ENCODE measurements around the gene ATAT1. TPM values are rescaled to one million over a fixed set of nuclear protein-coding genes. Genes with fewer than 3 reads are reported as not detected.

Gene ATAT1
- total and polyA plus RNA-seq, 2 of the 13 experiments (the other 11 are each of a cell fraction or from before 2014, with no cell fraction given) = 9.2 to 23.6 TPM

DNA sequence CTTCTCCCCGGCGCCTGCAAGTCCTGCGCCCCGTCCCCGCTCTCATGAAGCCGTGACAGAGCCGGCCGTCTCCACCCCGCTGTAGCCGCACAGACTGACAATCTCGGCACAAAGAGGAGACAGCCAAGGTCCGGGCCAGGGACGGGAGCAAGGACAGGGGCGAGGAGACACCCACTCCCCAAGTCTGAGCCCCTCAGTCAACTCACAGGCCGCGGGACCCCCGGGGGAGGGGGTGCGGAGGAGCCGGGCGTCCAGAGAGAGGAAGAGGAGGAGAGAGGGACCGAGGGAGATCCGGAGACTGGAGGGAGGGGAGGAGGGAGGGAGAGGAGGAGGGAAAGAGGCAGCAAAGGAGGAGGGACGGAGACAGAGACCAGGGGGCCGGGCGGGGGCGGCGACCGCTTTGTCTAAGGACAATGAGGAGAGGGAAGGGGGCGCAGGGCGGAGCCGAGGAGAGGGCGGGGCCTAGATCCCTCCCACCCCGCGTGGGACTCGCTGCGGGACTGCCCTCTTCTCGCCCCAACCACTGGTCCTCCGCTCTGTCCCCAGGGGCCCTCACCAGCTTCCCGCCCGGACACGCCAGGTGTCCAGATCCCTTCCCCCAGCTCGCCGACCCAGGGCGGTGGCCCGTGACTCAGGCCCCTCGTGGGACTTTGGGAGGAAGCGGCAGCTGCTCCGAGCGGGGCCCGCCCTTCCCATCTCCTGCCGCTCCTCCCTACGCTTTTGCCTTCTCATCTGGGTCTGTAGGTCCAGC lies 60.4 kb downstream of the ATAT1 start (continued):
- TF ChIP-seq, protein P1, sequence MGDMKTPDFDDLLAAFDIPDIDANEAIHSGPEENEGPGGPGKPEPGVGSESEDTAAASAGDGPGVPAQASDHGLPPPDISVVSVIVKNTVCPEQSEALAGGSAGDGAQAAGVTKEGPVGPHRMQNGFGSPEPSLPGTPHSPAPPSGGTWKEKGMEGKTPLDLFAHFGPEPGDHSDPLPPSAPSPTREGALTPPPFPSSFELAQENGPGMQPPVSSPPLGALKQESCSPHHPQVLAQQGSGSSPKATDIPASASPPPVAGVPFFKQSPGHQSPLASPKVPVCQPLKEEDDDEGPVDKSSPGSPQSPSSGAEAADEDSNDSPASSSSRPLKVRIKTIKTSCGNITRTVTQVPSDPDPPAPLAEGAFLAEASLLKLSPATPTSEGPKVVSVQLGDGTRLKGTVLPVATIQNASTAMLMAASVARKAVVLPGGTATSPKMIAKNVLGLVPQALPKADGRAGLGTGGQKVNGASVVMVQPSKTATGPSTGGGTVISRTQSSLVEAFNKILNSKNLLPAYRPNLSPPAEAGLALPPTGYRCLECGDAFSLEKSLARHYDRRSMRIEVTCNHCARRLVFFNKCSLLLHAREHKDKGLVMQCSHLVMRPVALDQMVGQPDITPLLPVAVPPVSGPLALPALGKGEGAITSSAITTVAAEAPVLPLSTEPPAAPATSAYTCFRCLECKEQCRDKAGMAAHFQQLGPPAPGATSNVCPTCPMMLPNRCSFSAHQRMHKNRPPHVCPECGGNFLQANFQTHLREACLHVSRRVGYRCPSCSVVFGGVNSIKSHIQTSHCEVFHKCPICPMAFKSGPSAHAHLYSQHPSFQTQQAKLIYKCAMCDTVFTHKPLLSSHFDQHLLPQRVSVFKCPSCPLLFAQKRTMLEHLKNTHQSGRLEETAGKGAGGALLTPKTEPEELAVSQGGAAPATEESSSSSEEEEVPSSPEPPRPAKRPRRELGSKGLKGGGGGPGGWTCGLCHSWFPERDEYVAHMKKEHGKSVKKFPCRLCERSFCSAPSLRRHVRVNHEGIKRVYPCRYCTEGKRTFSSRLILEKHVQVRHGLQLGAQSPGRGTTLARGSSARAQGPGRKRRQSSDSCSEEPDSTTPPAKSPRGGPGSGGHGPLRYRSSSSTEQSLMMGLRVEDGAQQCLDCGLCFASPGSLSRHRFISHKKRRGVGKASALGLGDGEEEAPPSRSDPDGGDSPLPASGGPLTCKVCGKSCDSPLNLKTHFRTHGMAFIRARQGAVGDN (CRISPR knock-in tag; IDR thresholded peaks at IDR 0.05) = peak; percentile 80
- TF ChIP-seq TCF12 (IDR thresholded peaks at IDR 0.05) (no peak), TCF12 (CRISPR knock-in tag; IDR thresholded peaks at IDR 0.05) (peak; percentile 46; the same call in 1 of the 2 replicates), ZNF792 (CRISPR knock-in tag; IDR thresholded peaks at IDR 0.05) (no peak), ELF3 (CRISPR knock-in tag; IDR thresholded peaks at IDR 0.05) (no peak), SMARCE1 (IDR thresholded peaks at IDR 0.05; ENCODE audit: borderline replicate concordance) (no peak), LCORL (IDR thresholded peaks at IDR 0.05) (no peak), LCORL (CRISPR knock-in tag; IDR thresholded peaks at IDR 0.05) (no peak; the same call in 1 of the 2 replicates), NFRKB (IDR thresholded peaks at IDR 0.05) (no peak), CC2D1A (CRISPR knock-in tag; IDR thresholded peaks at IDR 0.05) (no peak), KAT7 (CRISPR knock-in tag; IDR thresholded peaks at IDR 0.05; ENCODE audit: borderline replicate concordance) (peak; percentile 35; the same call in 1 of the 2 replicates), ZNF17 (CRISPR knock-in tag; IDR thresholded peaks at IDR 0.05) (no peak), ZNF451 (CRISPR knock-in tag; IDR thresholded peaks at IDR 0.05) (no peak), NR2F1 (CRISPR knock-in tag; IDR thresholded peaks at IDR 0.05) (no peak), U2AF2 (IDR thresholded peaks at IDR 0.05; ENCODE audit: low read depth, low read length) (no peak), WIZ (CRISPR knock-in tag; IDR thresholded peaks at IDR 0.05) (no peak)
- TF ChIP-seq, protein P2, sequence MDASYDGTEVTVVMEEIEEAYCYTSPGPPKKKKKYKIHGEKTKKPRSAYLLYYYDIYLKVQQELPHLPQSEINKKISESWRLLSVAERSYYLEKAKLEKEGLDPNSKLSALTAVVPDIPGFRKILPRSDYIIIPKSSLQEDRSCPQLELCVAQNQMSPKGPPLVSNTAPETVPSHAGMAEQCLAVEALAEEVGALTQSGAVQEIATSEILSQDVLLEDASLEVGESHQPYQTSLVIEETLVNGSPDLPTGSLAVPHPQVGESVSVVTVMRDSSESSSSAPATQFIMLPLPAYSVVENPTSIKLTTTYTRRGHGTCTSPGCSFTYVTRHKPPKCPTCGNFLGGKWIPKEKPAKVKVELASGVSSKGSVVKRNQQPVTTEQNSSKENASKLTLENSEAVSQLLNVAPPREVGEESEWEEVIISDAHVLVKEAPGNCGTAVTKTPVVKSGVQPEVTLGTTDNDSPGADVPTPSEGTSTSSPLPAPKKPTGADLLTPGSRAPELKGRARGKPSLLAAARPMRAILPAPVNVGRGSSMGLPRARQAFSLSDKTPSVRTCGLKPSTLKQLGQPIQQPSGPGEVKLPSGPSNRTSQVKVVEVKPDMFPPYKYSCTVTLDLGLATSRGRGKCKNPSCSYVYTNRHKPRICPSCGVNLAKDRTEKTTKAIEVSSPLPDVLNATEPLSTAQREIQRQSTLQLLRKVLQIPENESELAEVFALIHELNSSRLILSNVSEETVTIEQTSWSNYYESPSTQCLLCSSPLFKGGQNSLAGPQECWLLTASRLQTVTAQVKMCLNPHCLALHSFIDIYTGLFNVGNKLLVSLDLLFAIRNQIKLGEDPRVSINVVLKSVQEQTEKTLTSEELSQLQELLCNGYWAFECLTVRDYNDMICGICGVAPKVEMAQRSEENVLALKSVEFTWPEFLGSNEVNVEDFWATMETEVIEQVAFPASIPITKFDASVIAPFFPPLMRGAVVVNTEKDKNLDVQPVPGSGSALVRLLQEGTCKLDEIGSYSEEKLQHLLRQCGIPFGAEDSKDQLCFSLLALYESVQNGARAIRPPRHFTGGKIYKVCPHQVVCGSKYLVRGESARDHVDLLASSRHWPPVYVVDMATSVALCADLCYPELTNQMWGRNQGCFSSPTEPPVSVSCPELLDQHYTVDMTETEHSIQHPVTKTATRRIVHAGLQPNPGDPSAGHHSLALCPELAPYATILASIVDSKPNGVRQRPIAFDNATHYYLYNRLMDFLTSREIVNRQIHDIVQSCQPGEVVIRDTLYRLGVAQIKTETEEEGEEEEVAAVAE (CRISPR knock-in tag; IDR thresholded peaks at IDR 0.05; ENCODE audit: borderline replicate concordance) = 0 out of 2 replicates have a peak, but pooled peaks have one; percentile 30
- TF ChIP-seq, protein P3, sequence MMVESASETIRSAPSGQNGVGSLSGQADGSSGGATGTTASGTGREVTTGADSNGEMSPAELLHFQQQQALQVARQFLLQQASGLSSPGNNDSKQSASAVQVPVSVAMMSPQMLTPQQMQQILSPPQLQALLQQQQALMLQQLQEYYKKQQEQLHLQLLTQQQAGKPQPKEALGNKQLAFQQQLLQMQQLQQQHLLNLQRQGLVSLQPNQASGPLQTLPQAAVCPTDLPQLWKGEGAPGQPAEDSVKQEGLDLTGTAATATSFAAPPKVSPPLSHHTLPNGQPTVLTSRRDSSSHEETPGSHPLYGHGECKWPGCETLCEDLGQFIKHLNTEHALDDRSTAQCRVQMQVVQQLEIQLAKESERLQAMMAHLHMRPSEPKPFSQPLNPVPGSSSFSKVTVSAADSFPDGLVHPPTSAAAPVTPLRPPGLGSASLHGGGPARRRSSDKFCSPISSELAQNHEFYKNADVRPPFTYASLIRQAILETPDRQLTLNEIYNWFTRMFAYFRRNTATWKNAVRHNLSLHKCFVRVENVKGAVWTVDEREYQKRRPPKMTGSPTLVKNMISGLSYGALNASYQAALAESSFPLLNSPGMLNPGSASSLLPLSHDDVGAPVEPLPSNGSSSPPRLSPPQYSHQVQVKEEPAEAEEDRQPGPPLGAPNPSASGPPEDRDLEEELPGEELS (CRISPR knock-in tag; IDR thresholded peaks at IDR 0.05) = no peak
- TF ChIP-seq, protein P4, sequence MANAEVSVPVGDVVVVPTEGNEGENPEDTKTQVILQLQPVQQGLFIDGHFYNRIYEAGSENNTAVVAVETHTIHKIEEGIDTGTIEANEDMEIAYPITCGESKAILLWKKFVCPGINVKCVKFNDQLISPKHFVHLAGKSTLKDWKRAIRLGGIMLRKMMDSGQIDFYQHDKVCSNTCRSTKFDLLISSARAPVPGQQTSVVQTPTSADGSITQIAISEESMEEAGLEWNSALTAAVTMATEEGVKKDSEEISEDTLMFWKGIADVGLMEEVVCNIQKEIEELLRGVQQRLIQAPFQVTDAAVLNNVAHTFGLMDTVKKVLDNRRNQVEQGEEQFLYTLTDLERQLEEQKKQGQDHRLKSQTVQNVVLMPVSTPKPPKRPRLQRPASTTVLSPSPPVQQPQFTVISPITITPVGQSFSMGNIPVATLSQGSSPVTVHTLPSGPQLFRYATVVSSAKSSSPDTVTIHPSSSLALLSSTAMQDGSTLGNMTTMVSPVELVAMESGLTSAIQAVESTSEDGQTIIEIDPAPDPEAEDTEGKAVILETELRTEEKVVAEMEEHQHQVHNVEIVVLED (CRISPR knock-in tag; IDR thresholded peaks at IDR 0.05; ENCODE audit: borderline replicate concordance) = no peak
